SK-N-SH treated with all-trans-retinoic acid at 6 μM for 48 hours (cell line): Measurements from ENCODE around the gene CXCL14.

ENCODE experiments used
- ATAC-seq: fragments of 200-7000 bp; cut with Tn5 transposase; 3 replicates; pipeline ENCODE4 v1.9.1; 2020; ENCODE audit warnings: mild to moderate bottlenecking, moderate library complexity
- ARNTL ChIP-seq: fragments of 450-650 bp; formaldehyde crosslinking; IDR thresholded peaks from 2 replicates; pipeline ENCODE4 v1.5.0; 2020; ENCODE audit warnings: low read depth, mild to moderate bottlenecking, moderate library complexity, borderline replicate concordance
- BACH2 ChIP-seq: fragments of 250-450 bp; sonication (Bioruptor Pico); IDR thresholded peaks from 2 replicates; pipeline ENCODE4 v1.9.0; 2021; ENCODE audit warnings: mild to moderate bottlenecking, borderline replicate concordance
- CREB5 ChIP-seq: fragments of 250-450 bp; sonication (Bioruptor Pico); IDR thresholded peaks from 2 replicates; pipeline ENCODE4 v1.5.1; 2020; ENCODE audit warnings: low read depth, mild to moderate bottlenecking, moderate library complexity
- CSDC2 ChIP-seq: fragments of 250-450 bp; sonication (Bioruptor Pico); IDR thresholded peaks from 2 replicates; pipeline ENCODE4 v1.5.0; 2020; ENCODE audit warnings: mild to moderate bottlenecking, moderate library complexity
- ESRRG ChIP-seq: fragments of 250-450 bp; sonication (Bioruptor Pico); IDR thresholded peaks from 2 replicates; pipeline ENCODE4 v1.6.1; 2021; ENCODE audit warnings: mild to moderate bottlenecking
- GLIS3 ChIP-seq: fragments of 250-450 bp; sonication (Bioruptor Pico); IDR thresholded peaks from 2 replicates; pipeline ENCODE4 v1.5.0; 2020; ENCODE audit warnings: mild to moderate bottlenecking, moderate library complexity
- OSR1 ChIP-seq: fragments of 250-450 bp; sonication (Bioruptor Pico); IDR thresholded peaks from 2 replicates; pipeline ENCODE4 v1.8.0; 2022; ENCODE audit warnings: moderate library complexity, mild to moderate bottlenecking, inconsistent platforms
- PATZ1 ChIP-seq: fragments of 250-450 bp; sonication (Bioruptor Pico); IDR thresholded peaks from 2 replicates; pipeline ENCODE4 v1.8.0; 2020; ENCODE audit warnings: mild to moderate bottlenecking, moderate library complexity, borderline replicate concordance
- POU6F1 ChIP-seq: fragments of 250-450 bp; sonication (Bioruptor Pico); IDR thresholded peaks from 2 replicates; pipeline ENCODE4 v1.8.0; 2021; ENCODE audit warnings: low read depth, mild to moderate bottlenecking, moderate library complexity, borderline replicate concordance
- PPARA ChIP-seq: fragments of 250-450 bp; sonication (Bioruptor Pico); IDR thresholded peaks from 2 replicates; pipeline ENCODE4 v1.5.0; 2020; ENCODE audit warnings: mild to moderate bottlenecking, borderline replicate concordance
- RARB ChIP-seq: fragments of 250-450 bp; sonication (Bioruptor Pico); IDR thresholded peaks from 2 replicates; pipeline ENCODE4 v1.8.0; 2021; ENCODE audit warnings: mild to moderate bottlenecking, moderate library complexity
- SNAI2 ChIP-seq: fragments of 250-450 bp; sonication (Bioruptor Pico); IDR thresholded peaks from 2 replicates; pipeline ENCODE4 v1.5.0; 2020; ENCODE audit warnings: mild to moderate bottlenecking, moderate library complexity
- TSHZ2 ChIP-seq: fragments of 250-450 bp; sonication (Bioruptor Pico); IDR thresholded peaks from 2 replicates; pipeline ENCODE4 v1.5.0; 2020; ENCODE audit warnings: mild to moderate bottlenecking, moderate library complexity
- ZC3H10 ChIP-seq: fragments of 250-450 bp; sonication (Bioruptor Pico); IDR thresholded peaks from 2 replicates; pipeline ENCODE4 v1.5.1; 2021; ENCODE audit warnings: mild to moderate bottlenecking, moderate library complexity
- ZFP3 ChIP-seq: fragments of 250-450 bp; sonication (Bioruptor Pico); IDR thresholded peaks from 2 replicates; pipeline ENCODE4 v1.5.0; 2020; ENCODE audit warnings: mild to moderate bottlenecking, moderate library complexity
- ZFP30 ChIP-seq: fragments of 450-650 bp; formaldehyde crosslinking; IDR thresholded peaks from 2 replicates; pipeline ENCODE4 v1.5.0; 2022; ENCODE audit warnings: mild to moderate bottlenecking, moderate library complexity
- ZNF565 ChIP-seq: fragments of 450-650 bp; formaldehyde crosslinking; conservative IDR thresholded peaks from 2 replicates; pipeline ENCODE4 v1.5.0; 2020; ENCODE audit warnings: low read depth, mild to moderate bottlenecking, moderate library complexity
- ZNF8 ChIP-seq: fragments of 450-650 bp; formaldehyde crosslinking; IDR thresholded peaks from 2 replicates; pipeline ENCODE4 v1.5.0; 2020; ENCODE audit warnings: mild to moderate bottlenecking, moderate library complexity

CXCL14 gene

GRCh38 chr5:135571902-135572301 lies 6.9 kb downstream of the CXCL14 start:
- TF ChIP-seq ZC3H10 (CRISPR knock-in tag) (no peak), ESRRG (CRISPR knock-in tag) (no peak), ZFP3 (CRISPR knock-in tag) (no peak), ZFP30 (no peak), OSR1 (no peak), PPARA (CRISPR knock-in tag) (no peak), GLIS3 (no peak), SNAI2 (CRISPR knock-in tag) (no peak), BACH2 (CRISPR knock-in tag) (no peak), ZNF565 (CRISPR knock-in tag) (no peak), ARNTL (CRISPR knock-in tag) (no peak), PATZ1 (CRISPR knock-in tag) (no peak), TSHZ2 (CRISPR knock-in tag) (no peak), ZNF8 (CRISPR knock-in tag) (no peak)
- ATAC-seq = no peak

GRCh38 chr5:135571066-135571609 lies 7.7 kb downstream of the CXCL14 start:
- ATAC-seq = no peak
- TF ChIP-seq ZFP30 (no peak), ESRRG (CRISPR knock-in tag) (no peak), RARB (CRISPR knock-in tag) (no peak), CREB5 (CRISPR knock-in tag) (no peak)

GRCh38 chr5:135570453-135570764 lies 8.4 kb downstream of the CXCL14 start:
- TF ChIP-seq PATZ1 (CRISPR knock-in tag) (no peak), ESRRG (CRISPR knock-in tag) (no peak), RARB (CRISPR knock-in tag) (no peak), ZFP30 (no peak), ZC3H10 (CRISPR knock-in tag) (no peak), CREB5 (CRISPR knock-in tag) (no peak), ZFP3 (CRISPR knock-in tag) (no peak), CSDC2 (no peak), POU6F1 (no peak), TSHZ2 (CRISPR knock-in tag) (no peak), GLIS3 (no peak)

More at GRCh38 chr5:135570453-135570764, 8.4 kb downstream of the CXCL14 start:
- ATAC-seq = no peak
